GM19035 (cell line): ENCODE results near the gene MCOLN2.
A peak's percentile ranks its signal among the peaks of the same experiment; 100 is the strongest.
"Not testable (repeated sequence)": the region's sequence is repeated elsewhere in the genome, so short reads cannot be mapped to it uniquely, and the experiment has no call there.

Experiments used
- ATAC-seq: cut with Tn5 transposase; IDR thresholded peaks from one replicate; pipeline ENCODE4 v1.9.1; 2021; ENCODE audit not compliant: unreplicated experiment

MCOLN2 gene

DNA sequence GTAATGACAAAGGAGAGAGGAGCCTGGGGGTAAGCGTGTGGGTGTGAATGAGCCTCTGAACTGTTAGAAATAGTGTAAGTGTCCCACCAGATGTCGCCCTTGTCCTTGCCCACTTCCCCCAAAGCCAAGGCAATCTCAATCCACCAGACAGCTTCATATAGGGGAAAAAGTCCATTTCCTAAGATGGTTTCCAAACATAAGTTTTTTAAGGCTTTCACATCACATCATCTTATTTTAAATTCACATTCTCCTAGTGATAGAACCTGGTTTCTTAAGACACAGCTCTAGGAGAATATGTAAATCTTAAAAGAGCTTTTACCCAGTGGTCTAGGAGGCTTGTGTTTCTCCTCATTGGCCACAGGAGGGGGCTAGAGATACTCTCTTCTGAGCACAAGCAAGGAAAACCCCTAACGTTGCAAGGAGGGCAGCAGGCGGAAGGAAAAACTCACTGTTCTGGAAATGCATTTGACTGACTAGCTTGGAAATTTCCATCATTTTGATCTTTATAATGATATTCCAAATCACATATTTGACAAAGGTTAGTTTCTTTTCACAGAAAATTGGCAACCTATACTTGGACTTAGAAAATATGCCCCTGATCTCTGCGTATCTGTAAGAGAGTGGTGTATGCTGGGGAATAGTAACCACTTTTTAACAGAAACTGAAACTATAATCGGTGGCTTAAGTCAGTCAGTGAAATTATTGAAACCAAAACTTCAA lies 52.0 kb downstream of the MCOLN2 start:
- ATAC-seq: peak; percentile 93

DNA sequence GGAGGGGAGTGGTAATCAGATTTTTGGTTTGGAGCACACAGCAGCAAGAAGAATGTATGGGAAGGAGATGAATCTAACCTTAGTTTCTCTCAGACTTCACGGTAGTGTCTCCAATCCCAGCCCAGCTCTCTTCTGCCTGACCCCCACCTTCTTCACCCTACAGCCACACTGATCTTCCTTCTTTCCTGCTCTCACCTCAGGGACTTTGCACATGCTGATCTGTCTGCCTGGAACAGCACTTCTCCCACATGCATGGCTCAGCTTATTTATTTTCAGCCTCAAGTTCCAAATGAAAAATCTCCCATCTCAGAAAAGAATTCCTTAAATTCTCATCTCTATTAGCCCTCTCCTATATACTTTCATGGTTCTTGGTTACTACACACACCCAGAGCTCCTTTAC lies 55.1 kb downstream of the MCOLN2 start:
- ATAC-seq: no peak

DNA sequence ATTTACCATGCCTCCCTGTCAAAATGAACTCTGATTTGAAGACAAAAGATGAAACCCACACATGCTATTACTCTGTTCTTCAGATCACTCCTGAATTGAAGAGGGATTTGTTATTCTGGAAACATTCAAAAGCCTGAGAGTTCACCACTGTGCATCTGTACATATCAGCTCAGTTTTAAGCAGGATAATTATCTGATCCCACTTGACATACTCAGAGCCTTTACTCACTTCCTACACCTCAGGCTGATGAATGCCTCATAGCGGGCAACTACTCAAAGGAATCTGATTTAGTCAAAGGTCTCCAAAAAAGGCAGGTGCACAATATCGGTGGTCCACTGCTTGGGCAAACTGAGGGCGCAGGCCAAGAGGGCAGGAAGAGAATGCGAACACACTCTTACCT lies 56.4 kb downstream of the MCOLN2 start:
- ATAC-seq: no peak

DNA sequence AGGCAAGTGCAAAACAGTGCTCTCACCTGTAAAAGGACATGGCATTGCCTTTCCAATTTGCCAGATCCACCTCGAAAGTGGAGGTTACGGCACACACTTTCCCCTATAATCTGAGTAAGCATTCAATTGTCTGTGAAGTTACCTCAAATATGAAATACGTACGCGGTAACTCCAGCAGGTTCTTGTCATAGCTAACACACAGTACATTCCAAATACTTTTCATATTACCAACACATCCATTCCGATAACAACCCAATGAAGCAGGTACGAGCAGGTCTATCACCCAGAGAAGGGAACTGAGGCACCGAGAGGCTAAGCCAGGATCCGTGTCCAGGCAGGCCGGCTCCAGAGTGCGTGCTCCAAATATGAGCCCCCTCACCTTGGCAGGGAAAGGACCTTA lies 57.2 kb downstream of the MCOLN2 start:
- no peak for ATAC-seq

DNA sequence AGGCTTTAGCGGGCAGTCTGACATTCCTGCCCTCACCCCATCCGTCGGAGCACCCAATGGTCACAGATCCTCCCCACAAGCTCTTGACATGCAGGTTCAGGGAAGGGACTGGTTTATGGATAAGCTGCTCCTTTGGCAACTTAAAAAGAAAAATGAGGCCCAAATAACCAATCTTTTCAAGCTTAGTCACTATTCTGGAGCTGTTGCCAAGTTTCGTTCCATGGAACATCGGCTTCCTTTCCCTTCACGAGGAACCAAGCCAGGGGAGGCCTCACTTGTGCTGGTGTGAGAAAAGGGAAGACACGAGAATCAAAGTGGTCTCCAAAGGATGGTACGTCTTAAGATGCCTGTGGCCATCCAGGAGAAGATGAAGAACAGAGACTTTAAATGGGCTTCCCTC lies 57.8 kb downstream of the MCOLN2 start:
- ATAC-seq: no peak

DNA sequence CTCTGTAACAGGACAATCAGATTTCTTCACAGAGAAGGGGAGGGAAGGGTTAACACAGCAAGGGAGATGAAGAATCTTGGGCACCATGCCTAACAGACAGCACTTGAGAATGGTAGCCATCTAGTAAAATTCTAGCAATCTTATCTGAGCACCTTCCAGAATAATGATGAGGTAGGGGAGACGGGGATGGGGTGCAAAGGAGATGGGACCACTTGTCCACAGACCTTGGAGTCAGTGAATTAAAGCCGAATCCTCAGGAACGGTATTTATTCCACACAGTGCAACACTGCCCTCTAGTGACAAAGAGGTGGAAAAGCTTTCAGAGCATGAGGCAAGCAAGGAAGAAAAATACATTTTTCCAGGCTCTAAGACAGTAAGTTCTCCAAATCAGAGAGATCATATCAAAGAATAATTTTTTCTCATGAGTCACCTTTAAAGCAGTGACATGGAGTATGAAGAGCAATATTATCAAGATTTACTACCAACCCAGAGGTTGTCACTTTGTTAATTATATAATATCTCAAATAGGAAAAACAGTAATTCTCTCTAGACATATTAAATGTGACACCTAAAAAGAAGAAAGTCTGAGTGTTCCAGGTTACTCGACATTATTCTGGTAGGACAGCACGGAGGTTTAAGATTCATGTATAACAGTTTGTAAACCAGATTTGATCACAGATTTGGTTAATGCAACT lies 60.6 kb downstream of the MCOLN2 start:
- no peak for ATAC-seq

DNA sequence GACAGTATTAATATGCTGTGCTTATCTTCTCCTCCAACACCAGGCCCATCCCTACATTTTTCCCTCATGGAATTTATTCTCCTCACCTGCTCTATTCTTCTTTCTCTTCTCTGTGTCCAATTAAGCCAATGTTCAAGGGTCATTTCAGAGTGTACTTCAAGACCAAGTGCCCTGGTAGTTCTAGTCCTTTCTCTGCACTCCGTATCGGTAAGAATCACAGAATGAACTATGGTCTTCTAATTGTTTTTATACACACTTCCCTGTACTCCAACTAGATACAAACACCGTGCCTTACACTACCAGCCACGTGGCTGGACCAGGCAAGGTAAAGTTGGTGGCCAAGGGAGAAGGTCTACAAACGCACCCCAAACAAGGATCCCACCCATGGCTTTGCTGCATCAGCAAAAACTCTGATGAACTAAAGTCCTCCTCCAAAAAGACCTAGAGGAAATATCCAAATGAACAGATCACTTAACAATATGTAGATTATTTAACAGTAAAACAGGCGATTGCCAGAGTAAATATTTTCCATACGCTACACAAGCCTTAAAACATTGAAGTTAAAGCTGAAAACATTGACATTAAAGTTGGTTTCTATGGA lies 63.8 kb downstream of the MCOLN2 start:
- ATAC-seq: no peak

DNA sequence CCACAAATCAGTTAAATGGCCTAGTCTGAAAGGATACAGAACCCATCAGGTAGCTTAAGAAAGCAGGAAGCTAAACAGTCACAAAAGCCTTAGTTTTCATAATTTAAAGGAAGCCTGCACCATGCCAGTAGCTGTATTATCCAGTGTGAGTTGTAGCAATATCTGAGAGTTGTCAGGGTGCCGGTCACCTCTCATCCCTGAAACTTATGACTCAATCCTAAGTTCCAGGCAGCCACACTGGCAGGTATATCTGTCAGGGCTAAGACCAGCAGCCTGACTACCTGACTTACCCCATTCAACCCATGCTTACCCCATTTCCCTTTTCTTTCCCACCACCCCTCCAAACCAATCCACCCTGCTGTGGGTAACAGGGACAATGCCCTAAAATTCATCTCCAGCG lies 66.1 kb downstream of the MCOLN2 start:
- no peak for ATAC-seq

DNA sequence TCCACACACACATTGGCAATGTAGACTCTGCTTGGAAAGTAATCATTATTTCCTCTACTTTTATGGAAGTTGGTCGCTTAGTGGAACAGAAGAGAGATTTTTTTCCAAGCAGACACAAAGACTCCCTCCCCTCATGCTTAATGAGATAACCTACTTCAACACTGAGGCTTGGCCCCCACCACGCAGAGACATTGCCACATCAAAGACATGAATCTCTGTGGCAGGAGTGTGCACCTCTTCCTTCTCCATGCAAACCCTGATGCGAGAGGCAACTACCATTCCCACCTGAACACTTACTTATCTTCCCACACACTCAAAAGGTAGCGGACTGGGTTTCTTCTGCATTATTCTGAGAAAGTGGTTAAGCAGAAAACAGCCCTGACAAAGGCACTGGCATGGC lies 66.6 kb downstream of the MCOLN2 start:
- no peak for ATAC-seq

DNA sequence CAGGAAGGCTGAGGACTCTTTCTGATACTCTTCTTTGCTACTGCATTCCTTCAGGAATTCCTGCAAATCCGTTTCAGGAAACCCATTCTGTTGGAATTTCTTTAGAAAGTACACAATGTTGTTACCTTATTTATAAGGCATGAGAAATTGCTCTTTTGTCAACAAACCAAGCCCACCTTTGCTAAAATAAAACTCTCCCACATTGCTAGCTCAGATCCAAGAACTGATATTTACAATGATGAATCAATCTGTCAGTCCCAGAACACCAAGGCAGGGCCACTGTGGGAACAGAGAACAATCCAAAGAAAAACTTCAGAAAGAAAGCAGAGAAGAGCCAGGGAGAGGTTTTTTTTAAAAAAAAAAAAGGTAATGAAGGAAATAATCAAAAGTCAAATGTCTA lies 67.3 kb downstream of the MCOLN2 start:
- no peak for ATAC-seq

DNA sequence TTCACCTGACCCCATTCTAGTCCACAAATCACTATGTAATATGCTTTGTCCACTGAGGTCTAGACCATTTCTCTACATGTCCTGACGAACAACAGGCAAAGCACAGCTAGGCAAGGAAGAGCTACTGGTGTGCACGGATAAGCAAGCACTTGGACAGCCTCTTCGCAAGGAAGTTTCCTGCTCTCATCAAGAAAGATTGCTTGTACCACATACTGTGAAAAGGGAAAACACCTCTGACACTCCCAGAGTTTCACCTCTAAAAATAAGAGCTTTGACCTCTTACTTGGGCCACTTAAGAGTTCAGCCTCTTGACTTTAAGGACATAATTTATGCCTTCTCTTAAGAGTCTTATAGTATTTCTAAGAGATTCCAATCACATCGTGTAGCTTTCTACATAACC lies 67.9 kb downstream of the MCOLN2 start:
- no peak for ATAC-seq

DNA sequence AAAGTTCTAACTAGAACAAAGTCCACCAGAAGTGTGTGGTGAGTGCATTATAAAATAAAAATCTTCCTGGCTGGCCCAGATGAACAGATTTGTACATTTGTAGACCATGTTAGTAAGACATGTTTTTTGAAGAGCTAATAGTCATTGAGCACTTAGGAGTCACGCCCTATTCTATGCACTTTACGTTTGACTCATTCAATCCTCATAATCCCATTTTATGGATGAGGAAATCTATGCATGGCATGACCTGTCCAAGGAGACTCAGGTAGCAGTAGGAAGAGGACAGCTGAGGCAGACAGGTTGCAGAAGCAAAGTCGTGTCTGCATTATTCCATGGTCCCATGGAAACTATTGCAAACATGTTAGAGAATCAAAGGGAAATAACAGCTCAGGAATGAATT lies 73.6 kb downstream of the MCOLN2 start:
- no peak for ATAC-seq

DNA sequence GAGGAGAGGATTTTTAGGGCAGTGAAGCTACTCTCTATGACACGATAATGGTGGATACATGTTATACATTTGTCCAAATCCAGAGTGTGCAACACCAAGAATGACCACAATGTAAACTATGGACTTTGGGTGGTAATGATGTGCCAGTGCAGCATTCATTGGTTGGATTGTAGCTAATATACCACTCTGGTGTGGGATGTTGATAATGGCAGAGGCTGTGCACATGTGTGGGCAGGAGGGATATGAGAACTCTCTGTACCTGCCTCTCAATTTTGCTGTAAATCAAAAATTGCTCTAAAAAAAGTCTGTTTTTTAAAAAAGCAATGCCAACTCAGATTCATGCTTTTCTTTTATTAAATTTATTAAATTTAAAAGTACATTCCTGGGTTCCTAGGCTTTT lies 76.8 kb downstream of the MCOLN2 start:
- no peak for ATAC-seq

DNA sequence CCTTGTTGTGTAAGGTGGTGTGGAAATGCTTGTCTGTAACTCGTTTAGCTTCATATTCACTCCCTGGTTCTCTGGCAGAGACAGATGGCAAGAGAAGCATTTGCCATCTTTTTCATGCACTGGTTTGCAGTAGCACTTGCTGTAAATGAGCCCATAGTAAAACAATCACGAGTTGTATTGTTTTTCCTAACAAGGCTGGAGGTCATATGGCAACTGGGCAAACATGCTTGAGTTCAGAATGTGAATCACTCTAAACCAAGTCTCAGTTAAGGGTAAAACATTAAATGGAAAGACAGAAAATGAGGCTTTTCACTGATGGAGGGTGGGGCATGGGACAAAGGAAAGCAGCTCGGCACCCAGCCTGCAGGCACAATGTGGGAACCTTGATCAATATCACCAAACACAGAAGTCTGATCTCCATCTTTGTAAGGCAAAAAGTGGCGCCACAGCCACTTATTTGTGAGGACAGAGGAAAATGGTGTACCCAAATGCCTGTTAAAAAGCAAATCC lies 77.4 kb downstream of the MCOLN2 start:
- no peak for ATAC-seq

DNA sequence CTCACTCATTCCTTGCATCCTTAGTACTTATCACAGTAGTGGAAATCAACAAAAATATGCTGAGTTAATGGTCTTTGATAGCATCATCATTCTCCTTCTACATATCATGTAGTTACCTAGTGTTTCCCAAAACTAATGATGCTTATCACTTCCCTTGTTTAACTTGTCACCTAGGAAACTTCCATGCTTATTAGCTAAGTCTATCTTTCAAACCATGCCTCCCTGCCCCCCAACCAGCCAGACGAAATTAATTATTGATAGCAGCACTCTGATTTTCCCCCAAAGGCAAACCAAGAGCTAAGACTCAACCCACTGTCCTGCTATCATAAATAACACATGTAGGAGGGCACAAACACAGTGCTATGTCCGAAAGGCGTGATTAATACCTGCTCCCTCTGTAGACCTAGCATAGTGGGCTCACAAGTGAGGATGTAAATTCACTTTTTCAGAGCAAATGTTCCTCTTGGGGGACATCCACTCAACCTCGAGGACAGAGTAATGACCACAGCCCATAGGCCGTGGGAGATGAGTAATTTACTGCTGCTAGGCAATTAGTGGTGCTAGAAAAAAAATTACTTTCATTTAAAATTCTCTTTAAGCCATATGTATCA lies 78.1 kb downstream of the MCOLN2 start:
- no peak for ATAC-seq

DNA sequence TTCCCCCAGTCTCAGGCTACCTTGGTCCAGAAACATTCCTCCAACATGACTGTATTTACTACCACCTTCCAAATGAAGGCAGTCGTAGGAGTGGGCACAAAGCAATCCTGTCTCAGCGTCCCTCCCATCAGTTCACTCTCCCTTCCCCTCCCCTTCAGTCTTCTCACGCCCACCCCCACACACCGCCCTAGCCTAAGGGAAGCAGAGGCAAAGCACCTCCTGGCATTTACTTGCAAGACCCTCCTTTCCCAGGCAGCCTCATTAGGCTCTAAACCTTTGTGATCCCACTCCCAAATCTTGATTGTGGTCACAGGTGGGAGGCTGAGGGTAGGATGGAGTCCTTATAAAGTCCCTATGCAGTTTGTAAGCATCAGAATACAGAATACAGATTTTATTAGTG lies 80.0 kb downstream of the MCOLN2 start:
- no peak for ATAC-seq

DNA sequence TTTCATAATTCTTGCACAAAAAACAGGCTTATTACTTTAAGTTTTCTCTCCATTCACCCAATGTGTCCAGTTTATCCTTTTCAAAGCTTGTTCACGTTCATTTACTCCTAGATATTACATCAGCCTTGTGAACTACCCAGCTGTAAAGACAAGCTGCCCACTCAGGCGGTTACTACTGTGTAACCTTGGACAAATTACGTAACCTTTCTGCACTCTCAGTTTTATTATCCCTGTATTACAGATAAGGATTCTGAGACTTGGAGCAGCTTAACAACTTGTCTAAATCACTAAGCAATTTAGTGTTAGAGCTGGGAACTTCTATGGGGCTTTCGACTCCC lies 83.4 kb downstream of the MCOLN2 start:
- no peak for ATAC-seq

DNA sequence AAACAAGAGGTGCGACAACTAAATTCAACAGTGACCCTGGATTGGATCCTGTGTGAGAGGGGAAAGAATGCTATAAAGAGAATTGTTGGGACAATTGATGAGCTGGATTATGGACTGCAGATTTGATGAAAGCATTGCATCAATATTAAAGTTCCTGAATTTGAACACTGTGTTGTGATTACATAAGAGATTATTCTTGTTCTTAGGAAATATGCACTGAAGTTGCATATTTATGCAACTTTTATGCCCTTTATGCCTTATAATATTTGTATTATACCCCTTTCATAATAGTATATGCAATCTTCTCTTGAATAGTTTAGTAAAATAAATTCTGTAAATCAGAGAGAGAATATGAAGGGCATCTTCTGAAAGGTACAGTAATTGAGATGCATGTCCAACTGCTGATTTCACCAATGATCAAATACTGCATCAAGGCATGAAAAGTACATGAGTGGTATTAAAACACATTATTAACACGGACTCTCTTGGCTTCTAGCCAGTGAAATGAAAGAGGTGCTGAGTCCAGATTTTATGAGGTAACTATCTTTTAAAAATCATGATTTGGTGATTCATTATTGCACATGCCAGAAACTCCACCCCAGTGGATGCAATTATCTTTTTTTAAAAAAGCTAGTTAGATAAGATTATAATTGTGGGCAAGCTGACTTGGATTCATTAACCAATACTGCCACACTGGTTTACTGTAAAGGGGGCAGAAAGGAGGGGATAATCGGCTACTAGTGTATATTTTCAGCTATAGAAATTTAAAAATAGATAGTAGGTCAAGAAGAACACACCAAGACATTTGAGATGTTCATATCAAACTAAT lies 84.0 kb downstream of the MCOLN2 start:
- no peak for ATAC-seq

DNA sequence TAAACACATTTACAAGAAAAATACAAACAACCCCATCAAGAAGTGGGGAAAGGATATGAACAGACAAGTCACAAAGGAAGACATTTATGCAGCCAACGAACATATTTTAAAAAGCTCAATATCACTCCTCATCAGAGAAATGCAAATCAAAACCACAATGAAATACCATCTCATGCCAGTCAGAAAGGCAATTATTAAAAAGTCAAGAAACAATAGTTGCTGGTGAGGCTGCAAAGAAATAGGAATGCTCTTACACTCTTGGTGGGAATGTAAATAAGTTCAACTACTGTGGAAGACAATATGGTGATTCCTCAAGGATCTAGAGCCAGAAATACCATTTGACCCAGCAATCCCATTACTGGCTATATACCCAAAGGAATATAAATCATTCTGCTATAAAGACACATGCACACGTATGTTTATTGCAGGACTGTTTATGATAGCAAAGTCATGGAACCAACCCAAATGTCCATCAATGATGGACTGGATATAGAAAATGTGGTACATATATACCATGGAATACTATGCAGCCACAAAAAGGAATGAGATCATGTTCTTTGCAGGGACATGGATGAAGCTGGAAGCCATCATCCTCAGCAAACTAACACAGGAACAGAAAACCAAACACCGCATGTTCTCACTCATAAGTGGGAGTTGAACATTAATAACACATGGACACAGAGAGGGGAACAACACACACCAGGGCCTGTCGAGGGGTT lies 88.0 kb downstream of the MCOLN2 start:
- ATAC-seq: not testable (repeated sequence)

DNA sequence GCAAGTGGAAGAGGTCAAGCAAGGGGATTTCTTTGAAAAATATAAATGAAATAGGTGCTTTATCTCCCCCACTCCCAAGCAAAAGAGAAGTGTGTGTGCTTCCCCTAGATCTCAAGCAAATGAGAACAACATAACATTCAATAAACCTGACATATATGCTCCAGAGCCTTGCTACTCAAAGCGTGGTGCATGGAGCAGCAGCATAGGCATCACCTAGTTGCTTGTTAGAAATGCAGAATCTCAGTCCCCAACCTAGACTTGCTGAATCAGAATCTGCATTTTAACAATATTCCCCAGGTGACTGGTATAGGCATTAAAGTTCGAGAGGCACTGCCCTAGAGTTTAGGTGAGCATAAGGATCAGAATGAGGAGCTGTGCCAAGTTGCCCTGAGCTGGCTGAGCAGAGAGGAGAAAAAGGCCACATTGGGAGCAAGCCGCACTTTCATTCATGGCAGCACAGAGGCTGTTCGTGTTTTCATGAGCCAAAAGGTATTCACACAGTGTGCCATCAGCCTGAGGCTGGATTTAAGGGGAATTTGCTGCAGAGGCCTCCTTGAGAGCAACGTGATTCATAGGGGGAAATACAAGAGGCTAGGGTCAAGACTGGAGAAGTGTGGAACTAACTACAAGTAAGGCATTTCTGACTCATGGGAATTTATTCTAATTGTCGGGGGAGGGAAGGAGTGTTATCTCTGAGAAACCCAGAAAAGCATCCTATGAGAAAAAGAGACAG lies 89.7 kb downstream of the MCOLN2 start:
- no peak for ATAC-seq
